ENCODE results near the gene SVEP1. TPM values are rescaled to one million over a fixed set of nuclear protein-coding genes. Genes with fewer than 3 reads are reported as not detected.
A peak's percentile ranks its signal among the peaks of the same experiment; 100 is the strongest.

The SVEP1 gene
- total RNA-seq, 1 experiment from 2014 or later: 0.05 TPM

- H3K27ac ChIP-seq (ENCODE audit: low read length): no peak overlapping the region
- ATAC-seq: no peak
- no peaks in the 10 kb centered on the region for H3K36me3 ChIP-seq (ENCODE audit: control insufficient read depth, insufficient read depth, low read length)
- peak; percentile 5 for DNase-seq (ENCODE audit: low read depth, low spot score)
- POLR2A ChIA-PET: no interaction called here
- CTCF ChIA-PET: no interaction called here
- no peaks in the 10 kb centered on the region for H3K27me3 ChIP-seq (ENCODE audit: control insufficient read depth, insufficient read depth, low read length)
- TF ChIP-seq REST (IDR thresholded peaks at IDR 0.05; ENCODE audit: insufficient read depth in 1 of 2, low read depth in 2 of 2, low read length in 1 of 2) (no peak), CTCF (IDR thresholded peaks at IDR 0.05) (peak; percentile 73)
- BruUV-seq (replicated peaks): no TSS peak
- H3K4me1 ChIP-seq (ENCODE audit: control insufficient read depth, insufficient read depth, low read length): no peaks in the 10 kb centered on the region
- no peak overlapping the region for H3K4me3 ChIP-seq (ENCODE audit: low read depth in 2 of 2, low read length in 2 of 2)
- H3K9me3 ChIP-seq (ENCODE audit: control insufficient read depth, insufficient read depth, low read depth, low read length): no peaks in the 10 kb centered on the region
- in situ Hi-C loops (cut with HindIII; ENCODE audit: low pct_unique_long_range_greater_than_20kb, low sequenced_read_pairs) (no loop called here), intact Hi-C loops (cut with micrococcal nuclease; ENCODE audit: unreplicated experiment) (loop anchor here (5.0 kb wide), 1 partner anchor 195 kb away; no protein-coding TSS in a partner anchor)
These were observed 151.9 kb downstream of the SVEP1 start for GRCh38 chr9:110427497-110428104.

- no peaks in the 10 kb centered on the region for H3K36me3 ChIP-seq (ENCODE audit: control insufficient read depth, insufficient read depth, low read length)
- POLR2A ChIA-PET: no interaction called here
- CTCF ChIA-PET: no interaction called here
- no TSS peak for BruUV-seq (replicated peaks)
- intact Hi-C loops (cut with micrococcal nuclease; ENCODE audit: unreplicated experiment) (loop anchor here (5.0 kb wide), 1 partner anchor 196 kb away; no protein-coding TSS in a partner anchor), in situ Hi-C loops (cut with HindIII; ENCODE audit: low pct_unique_long_range_greater_than_20kb, low sequenced_read_pairs) (no loop called here)
- H3K9me3 ChIP-seq (ENCODE audit: control insufficient read depth, insufficient read depth, low read depth, low read length): no peaks in the 10 kb centered on the region
- no peaks in the 10 kb centered on the region for H3K27me3 ChIP-seq (ENCODE audit: control insufficient read depth, insufficient read depth, low read length)
- H3K27ac ChIP-seq (ENCODE audit: low read length): no peak overlapping the region
- no peak overlapping the region for H3K4me3 ChIP-seq (ENCODE audit: low read depth in 2 of 2, low read length in 2 of 2)
- no peaks in the 10 kb centered on the region for H3K4me1 ChIP-seq (ENCODE audit: control insufficient read depth, insufficient read depth, low read length)
- DNase-seq (ENCODE audit: low read depth, low spot score): no peak
- ATAC-seq: no peak
- no peak for TF ChIP-seq SIN3A (IDR thresholded peaks at IDR 0.05; ENCODE audit: borderline replicate concordance, insufficient read depth, low read depth, low read length)
- no peak for TF ChIP-seq REST (IDR thresholded peaks at IDR 0.05; ENCODE audit: insufficient read depth in 1 of 2, low read depth in 2 of 2, low read length in 1 of 2)
- no peak for TF ChIP-seq POLR2AphosphoS5 (IDR thresholded peaks at IDR 0.05; ENCODE audit: low read depth, low read length)
- TF ChIP-seq TCF7L2 (IDR thresholded peaks at IDR 0.05; ENCODE audit: low read depth, low read length): no peak
- no peak; the same call in 1 of the 2 replicates for TF ChIP-seq CTCF (IDR thresholded peaks at IDR 0.05)
These were observed 153.4 kb downstream of the SVEP1 start for GRCh38 chr9:110426052-110426709.
